HG03139 (cell line): Measurements from ENCODE around the gene SIMC1.
A peak's percentile ranks its signal among the peaks of the same experiment; 100 is the strongest.

Experiments
- ATAC-seq: cut with Tn5 transposase; IDR thresholded peaks from one replicate; pipeline ENCODE4 v1.9.1; 2021; ENCODE audit not compliant: unreplicated experiment

The SIMC1 gene

DNA sequence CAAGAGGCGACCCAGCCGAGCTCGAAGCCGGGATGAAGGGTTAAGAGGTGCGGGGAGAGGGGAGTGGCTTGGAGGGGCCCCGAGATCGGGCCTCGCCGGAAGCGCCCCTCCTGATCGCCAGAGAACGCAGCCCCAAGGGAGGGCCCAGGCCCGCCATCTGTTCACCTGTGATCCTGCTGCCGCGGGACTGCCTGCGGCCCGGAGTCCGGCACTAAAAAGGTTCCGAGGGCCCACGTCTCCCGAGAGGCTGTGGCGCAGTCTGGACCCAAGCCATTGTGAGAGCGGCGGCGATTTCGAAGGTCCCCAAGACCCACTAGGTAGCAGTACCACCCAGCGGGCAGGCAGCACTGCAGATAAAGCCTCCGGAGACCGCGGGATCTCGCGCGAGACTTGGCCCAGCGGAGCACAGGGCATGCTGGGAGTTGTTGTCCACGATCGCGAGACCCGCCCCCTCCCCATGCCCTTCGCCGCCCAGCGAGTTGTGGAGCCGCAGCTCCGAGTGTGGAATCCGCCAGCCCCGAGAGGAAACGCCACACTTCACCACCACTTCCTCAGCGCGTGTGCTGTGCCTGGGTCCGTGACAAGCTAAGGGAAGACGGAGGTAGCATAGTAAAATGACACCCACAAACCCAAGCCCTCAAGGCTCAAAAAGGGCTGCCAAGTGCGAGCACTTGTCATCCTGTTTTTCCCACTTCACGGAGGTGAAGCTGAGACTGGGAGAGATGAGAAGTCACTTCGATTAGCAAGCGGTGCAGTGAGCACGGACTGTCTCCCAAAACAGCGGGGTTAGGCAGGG lies 123.4 kb downstream of the SIMC1 start, which contains the start of gene KIAA1191:
Gene KIAA1191, minus strand, starts transcription at position 328 of the 796 bp plus-strand sequence. CDS start 2,256 bp downstream, outside the sequence.
- ATAC-seq: peak; percentile 87

DNA sequence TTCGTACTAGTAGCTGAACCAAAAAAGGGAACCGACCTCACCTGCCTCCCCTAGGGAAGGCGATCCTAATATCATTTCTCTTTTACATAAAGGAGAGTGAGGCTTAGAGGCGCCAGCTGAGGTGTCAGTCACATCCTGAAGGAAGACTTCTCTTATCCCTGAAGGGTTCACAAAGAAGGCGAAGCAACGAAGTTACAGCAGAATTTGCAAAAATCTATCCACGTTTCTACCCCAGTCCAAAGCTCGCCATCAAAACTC lies 123.9 kb downstream of the SIMC1 start:
- ATAC-seq: peak; percentile 16

DNA sequence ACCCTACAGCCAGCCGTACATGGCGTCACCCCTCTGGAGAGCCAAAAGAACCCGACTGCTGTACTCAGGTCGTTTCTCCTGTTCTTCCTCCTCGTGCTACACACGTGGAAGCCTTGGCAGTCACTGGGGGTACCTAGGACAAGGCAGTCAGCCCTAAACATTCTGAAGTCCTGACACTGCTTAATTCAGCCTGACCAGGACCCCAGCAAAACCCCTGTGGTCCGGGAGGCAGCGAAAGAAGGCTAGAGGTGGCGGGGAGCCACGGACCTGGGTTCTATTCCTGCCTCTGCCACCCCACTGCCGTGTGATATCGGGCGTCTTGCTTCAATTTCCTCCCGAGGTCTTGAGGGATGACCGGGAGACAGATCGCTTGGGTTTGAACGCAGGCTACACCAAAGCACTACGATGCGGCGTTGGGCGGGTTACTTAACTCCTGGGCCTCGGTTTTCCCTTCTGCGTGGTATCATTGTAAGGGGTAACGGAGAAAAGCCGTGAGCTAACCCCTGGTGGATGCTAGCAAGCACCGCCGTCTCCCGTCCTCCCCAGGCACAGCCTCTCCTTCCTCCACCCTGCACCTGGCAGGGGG lies 126.6 kb downstream of the SIMC1 start:
- ATAC-seq: no peak

DNA sequence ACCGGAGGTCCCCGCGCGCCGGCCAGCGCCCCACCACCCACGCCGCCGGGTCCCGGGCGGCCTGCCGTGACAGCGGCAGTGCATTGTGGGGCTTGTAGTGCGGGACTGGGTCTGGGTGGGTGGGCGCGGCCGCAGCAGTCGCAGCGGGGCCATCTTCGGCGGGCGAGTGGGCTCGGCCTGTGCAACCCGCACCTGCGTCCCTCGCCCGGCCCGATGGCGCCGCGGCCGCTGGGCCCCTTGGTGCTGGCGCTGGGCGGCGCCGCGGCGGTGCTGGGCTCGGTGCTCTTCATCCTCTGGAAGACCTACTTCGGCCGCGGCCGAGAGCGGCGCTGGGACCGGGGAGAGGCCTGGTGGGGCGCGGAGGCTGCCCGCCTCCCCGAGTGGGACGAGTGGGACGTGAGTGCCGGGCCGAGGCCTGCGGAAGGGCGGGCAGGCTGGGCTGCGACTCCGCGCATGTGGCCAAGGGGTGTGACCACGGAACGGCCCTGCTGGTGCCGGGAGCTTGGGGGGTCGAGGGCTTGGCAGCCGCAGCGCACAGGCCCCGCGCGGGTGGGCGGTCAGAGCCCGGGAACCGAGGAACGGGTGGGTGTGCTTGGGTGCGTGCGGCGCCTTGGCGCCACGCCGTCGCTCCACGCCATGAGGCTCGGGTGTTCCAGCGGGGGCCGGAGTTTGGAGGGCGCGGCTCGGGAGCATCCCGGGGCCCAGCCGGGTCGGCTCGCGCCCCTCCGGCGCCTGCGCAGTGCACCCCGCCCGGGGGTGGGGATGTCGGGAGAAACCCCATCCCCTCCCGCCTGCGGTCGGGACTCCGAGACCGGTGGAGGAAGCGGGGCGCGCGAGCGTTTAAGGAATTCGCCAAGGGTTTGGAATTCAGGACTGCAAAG lies 127.4 kb downstream of the SIMC1 start, which contains the start of gene ARL10:
Gene ARL10, plus strand, starts transcription at position 137 of the 881 bp plus-strand sequence. Its CDS starts 77 bp downstream, at position 214.
- ATAC-seq: no peak

DNA sequence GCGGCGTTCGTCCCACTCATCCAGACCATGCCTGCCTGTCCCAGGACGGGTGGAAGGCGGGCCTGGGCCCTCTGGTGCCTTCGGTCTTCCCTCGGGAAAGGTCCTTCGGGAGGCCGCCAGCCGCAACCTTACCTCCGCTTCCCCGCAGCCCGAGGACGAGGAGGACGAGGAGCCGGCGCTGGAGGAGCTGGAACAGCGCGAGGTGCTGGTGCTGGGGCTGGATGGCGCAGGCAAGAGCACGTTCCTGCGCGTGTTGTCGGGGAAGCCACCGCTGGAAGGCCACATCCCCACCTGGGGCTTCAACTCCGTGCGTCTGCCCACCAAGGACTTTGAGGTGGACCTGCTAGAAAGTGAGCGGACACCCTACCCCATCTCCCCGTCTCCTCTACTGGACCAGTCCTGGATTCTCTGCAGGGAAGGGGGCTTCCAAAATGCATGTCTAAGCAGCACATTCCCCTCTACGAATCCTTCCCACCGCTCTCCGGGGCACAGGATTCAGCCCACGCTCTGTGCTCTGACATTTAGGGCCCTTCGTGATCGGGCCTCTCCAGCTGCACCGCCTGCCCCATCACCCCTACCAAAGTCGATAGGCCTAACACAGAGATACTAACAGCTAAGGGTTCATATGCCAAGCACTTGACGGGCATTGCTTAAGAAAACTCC lies 128.1 kb downstream of the SIMC1 start:
- ATAC-seq: no peak

DNA sequence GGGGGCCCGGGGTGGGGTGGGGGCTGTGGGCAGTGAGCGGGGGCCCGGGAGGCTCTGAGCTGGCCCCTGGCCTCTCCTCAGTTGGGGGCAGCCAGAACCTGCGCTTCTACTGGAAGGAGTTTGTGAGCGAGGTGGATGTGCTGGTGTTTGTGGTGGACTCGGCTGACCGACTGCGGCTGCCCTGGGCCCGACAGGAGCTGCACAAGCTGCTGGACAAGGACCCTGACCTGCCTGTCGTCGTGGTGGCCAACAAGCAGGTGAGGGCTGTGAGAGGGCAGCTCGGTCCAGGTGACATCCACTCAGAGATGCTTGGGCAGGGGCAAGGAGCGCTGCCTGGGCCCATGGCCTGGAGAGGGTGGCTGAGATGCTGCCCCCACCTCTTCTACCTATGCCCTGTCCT lies 130.5 kb downstream of the SIMC1 start:
- ATAC-seq: no peak

DNA sequence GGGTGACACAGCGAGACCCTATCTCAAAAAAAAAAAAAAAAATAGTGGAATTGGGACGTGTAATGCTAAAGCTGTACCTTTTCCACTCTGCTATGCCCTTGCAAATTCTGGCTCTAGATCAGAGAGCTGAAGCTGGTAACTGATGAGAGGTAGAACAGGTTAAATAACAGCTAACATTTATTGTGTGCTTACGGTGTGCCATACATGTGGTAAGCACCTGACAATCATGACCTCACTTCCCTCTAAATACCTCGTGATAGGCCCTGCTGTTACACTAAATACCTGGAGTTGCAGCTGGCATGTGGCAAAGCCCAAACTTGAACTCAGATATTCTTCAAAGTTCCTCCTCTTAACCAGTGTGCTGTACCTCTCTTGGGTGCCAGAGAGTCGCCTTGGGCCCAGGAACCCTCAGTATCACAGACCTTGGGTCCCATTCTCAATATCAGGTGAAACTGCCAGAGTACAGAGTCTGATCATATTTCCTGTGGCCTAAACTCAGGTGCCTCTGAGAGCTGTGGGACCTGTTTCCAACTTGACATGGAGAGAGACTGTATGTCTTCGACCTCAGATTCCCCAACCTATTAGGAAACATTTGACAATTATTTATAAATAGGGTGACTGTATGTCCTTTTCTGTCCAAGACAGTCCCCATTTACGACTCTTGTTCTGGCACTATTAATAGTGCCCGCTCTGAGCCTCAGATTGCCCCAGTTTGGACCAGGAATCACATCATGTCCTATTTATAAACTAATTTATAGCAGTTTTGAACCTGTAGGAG lies 131.9 kb downstream of the SIMC1 start:
- ATAC-seq: no peak

DNA sequence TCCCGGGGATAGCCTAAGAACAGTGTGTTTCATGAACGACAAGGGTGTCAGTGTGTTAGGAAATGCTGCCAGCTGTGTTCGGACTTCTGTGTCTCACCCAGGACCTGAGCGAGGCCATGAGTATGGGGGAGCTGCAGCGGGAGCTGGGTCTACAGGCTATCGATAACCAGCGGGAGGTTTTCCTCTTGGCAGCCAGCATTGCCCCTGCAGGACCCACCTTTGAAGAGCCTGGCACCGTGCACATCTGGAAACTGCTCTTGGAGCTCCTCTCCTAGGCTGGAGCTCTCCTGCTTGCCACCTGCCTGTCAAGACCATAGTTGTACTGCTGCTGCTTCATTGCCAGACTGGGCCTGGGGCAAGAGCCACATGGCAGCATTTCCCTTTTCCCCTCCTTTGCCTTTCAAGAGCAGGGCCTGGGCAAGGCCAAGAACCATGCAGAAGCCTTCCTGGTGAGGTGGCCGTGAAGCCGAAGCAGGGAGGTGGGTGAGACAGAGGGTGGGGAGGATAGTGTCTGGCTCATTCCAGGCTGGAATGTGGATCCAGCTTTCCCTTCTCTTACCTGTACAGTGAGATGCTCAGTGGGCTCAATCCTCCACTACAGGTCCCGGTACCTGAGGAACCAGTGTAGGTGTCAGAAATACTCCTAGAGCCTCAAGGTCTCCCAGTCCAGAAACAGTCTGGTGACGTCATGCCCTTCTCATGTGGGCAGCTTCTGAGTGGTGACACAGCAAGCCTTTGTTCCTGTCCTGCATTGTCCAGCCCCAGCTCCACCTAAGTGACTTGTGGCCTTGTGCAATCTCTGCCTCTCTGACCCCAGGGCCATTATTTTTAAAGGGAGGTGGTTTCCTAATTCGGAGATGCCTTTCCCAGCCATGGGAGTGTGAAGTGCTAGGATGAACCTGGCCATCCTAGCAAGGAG lies 133.7 kb downstream of the SIMC1 start:
- ATAC-seq: no peak

DNA sequence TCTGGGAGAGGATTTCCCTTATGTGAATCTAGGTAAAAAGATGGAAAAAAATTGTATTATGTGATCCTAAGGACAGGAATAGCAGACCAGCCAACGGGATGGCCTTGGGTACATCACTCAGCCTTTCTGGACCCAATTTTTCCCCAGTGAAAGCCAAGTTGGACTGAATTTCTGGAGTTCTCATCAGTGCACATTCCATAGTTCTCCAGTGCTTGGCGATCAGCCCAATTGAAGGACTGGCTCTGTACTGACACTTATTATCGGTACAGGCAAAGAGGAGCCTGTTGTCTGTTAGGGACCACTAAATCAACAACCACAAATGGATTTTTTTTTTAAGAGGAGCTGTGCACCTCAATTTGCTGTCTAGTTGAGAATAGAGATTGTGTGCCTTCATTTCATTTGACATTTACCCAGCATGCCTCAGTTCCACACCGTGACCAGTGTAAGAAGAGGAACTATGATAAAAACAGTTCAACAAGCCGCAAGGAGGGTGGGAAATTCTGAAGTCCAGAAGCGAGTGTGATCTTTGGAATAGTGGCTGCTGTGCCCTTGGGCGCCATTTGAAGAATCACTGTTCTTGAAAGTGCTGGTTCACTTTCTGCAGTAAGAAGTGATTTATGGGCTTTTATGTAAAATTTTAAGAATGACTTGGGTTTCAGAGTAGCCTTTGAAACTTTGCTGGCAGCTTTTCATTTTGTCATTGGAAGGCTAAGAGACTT lies 135.0 kb downstream of the SIMC1 start:
- no peak for ATAC-seq

DNA sequence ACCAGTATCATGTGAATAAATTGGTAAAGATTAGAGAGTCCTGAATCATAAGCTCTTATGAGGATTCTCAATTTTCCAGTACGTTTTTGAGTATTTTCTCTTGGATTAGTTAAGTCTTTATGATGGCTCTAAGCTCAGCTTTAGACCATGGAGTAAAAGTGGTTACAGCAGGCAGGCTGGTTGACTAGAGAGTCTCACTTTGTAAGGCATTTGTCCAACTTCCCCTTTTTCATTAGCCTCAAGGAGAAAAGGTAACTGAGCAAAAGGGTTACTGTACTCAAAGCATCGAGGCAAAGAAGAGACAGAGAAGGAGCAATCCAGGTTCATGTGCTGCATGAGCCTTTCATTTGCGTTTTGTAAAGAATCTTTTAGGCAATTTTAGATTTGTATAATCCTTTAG lies 141.7 kb downstream of the SIMC1 start:
- ATAC-seq: no peak

DNA sequence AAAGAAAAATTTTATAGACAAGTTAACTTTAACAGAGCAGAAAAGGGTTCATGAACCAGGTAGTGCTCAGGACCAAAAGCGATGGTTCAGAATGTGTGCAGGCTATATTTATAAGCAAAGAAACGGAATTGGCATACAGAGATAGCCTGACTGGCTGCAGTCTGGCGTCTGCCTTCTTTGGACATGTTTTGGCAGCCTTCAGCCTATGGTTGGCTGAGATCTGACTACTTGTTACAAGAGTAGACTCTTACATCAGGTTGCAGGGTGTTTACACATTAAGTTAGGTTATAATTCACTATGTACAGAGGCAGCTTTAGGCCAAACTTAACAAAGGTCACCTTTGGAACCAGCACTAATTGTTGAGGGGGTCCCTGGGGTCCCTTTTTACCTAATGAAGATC lies 143.2 kb downstream of the SIMC1 start:
- no peak for ATAC-seq

DNA sequence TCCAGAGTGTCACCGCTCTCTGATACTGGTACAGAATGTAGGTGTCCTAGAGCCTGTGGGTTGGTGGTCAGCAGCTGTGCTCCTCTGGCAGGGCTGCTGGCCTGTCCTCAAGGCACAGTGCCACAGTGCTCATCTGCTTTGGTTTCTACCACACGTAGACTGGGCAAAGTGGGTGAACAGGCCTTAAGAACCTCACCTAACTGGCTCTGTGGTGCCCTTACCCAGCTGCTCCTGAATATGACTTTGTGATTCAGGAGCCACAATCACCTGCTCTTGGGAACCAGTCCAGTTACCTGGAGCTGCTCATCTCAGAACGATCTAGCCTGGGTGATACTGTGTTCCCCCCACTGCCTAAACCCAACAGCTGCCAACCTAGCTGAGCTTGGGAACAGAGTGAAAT lies 143.8 kb downstream of the SIMC1 start:
- ATAC-seq: no peak

DNA sequence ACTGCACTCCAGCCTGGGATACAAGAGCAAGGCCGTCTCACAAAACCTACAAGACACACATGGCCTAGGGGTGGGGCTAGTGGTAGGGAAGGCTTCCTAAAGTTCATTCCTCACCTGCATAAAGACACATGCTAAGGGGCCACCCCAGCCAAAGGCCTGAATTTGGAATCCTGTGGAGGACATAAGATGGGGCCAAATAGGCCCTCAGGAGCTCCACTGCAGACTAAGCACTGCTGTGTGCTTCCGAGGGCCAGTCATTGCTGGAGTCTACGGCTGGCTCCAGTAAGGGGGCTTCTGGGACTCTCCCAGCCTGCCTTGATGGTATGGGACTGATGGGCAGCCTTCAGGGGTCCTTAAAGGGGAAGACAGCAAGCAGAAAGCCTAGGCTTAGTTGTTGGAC lies 144.5 kb downstream of the SIMC1 start:
- ATAC-seq: no peak

DNA sequence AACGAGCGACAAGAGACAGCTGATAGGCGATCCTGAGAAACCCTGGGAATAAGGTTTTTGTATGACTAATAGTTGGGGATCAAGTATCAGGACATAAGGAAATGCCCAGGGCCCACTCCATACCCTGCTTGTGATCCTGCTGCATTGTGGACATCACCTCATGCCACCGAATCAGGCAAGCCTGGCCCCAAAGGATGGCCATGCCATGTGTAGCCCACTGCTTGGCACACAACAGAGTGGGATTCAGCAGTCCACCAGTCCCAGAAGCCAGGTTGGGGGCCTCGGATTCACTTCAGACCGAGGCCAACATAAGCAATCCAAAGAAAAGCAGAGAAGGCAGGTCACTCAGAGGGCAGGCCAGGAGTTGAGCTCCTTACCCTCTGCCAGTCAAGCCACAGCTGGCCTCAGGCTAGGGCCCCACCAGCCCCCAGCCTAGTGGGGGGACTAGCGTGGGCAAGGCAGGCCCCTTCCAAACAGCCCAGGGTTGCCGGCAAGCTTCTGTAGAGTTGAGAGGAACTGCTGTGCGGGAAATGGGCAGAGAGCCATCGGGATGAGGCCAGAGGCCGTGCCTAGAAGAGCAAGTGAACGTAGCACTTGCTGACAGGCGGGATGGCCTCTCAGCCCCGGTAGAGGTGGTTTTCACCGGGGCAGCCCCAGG lies 145.2 kb downstream of the SIMC1 start:
- no peak for ATAC-seq

DNA sequence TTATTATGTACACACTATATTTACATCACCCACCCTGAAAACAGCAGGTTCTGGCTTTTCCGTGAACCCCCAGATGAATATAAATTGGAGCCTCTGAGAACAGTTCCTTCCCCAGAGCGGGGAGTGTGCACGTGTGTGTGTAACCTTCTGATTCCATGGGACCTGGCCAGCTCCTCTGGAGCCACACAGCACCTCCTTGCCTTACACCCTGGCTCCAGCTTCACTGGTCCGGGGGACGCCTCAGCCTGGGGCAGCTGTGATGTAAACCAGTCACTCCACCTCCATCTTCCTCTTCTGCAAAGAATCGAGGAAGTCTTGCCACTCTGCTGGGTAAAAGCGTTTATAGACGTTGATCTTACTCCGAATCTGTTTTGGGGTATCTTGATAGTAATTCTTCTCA lies 145.7 kb downstream of the SIMC1 start:
- no peak for ATAC-seq

DNA sequence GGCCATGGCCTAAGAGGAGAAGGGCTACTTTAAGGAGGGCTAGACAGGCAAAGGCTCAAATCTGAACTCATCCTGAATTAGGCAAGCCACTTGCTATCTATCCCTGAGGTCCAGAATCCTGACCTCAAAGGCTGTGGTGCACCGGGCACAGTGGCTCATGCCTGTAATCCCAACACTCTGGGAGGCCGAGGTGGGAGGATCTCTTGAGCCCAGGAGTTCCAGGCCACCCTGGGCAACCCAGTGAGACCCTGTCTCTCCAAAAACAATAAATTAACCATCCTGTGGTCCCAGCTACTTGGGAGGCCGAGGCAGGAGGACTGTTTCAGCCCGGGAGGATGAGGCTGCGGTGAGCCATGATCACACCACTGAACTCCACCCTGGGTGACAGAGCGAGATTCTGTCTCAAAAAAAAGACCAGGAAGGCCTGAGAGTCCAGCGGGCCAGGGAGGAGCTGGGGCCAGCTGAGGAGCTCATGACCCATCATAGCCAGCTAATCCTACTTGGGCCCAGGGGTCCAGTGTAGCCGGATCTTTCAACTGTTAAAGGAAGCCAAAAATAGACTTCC lies 146.2 kb downstream of the SIMC1 start:
- ATAC-seq: no peak

DNA sequence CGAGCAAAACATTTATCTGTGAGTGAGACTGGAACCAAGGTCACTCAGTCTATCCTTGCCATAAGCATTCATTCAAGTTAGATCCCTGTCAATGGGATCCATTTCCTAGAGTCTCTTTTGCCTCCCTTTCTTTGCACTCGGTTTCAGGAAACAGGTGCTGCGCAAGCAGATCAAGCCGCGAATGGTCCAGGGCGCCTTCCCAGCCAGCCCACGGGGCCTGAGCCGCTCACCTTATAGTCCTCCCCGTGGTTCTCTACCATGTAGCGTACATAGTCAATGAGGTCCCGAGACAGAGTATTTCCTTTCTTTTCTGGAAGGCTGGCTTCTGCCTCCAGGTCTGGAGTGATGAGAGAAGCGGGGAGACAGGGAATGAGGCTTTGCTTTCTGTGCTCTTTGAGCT lies 146.8 kb downstream of the SIMC1 start:
- ATAC-seq: no peak

DNA sequence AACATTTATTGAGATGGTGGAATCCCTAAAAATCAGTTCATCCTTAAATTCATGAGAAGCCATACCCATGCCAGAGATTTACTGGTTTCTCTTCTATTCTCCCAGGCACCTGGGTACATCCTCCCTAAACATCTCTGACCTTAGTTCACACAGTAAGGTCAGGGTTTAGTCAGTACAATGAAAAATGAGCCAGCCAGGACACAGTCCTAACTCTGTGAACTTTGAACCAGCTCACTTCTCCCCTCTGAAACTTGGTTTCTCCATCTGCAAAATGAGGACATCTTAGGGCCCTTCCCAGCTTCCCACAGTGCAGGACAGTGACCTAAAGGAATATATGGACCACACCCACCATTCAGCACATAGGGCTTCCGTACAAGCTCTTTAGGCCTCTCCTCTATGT lies 148.3 kb downstream of the SIMC1 start:
- no peak for ATAC-seq
